Hepatocyte (in vitro differentiated cells): ENCODE measurements around the gene FER1L5. TPM values are rescaled to one million over a fixed set of nuclear protein-coding genes. Genes with fewer than 3 reads are reported as not detected.

ENCODE experiments used
- DNase-seq: peaks from one replicate; pipeline ENCODE4 v3.0.0-alpha.2; 2016; ENCODE audit warnings: low spot score
- H2AFZ ChIP-seq: fragments of 200-600 bp; sonication (generic); 2 replicates; pipeline ENCODE4 v1.6.0; 2016; ENCODE audit warnings: antibody characterized with exemption, mild to moderate bottlenecking
- H3K27ac ChIP-seq: fragments of 200-600 bp; sonication (generic); 2 replicates; pipeline ENCODE4 v1.5.1; 2016; ENCODE audit warnings: mild to moderate bottlenecking
- H3K27me3 ChIP-seq: fragments of 200-600 bp; sonication (generic); 2 replicates; pipeline ENCODE4 v1.6.1; 2016
- H3K36me3 ChIP-seq: fragments of 200-600 bp; sonication (generic); replicated peaks from 2 replicates; pipeline ENCODE4 v1.5.1; 2016; ENCODE audit warnings: low read depth; ENCODE audit not compliant: insufficient read depth
- H3K4me1 ChIP-seq: fragments of 200-600 bp; sonication (generic); 2 replicates; pipeline ENCODE4 v1.5.1; 2016; ENCODE audit warnings: mild to moderate bottlenecking, moderate library complexity; ENCODE audit not compliant: insufficient read depth
- H3K4me2 ChIP-seq: fragments of 200-600 bp; sonication (generic); 2 replicates; pipeline ENCODE4 v1.6.0; 2016
- H3K4me3 ChIP-seq: fragments of 200-600 bp; sonication (generic); 2 replicates; pipeline ENCODE4 v1.5.1; 2016; ENCODE audit warnings: mild to moderate bottlenecking
- H3K79me2 ChIP-seq: fragments of 200-600 bp; sonication (generic); 2 replicates; pipeline ENCODE4 v1.6.0; 2017; ENCODE audit warnings: mild to moderate bottlenecking
- H3K9me2 ChIP-seq: fragments of 200-600 bp; sonication (generic); replicated peaks from 2 replicates; pipeline ENCODE4 v1.6.0; 2017; ENCODE audit warnings: mild to moderate bottlenecking; ENCODE audit not compliant: insufficient read depth
- H3K9me3 ChIP-seq: fragments of 200-600 bp; sonication (generic); 2 replicates; pipeline ENCODE4 v1.5.1; 2016; ENCODE audit warnings: low read depth, mild to moderate bottlenecking
- H4K20me1 ChIP-seq: fragments of 200-600 bp; sonication (generic); 2 replicates; pipeline ENCODE4 v1.6.0; 2016; ENCODE audit warnings: mild to moderate bottlenecking; ENCODE audit not compliant: insufficient read depth, poor library complexity, severe bottlenecking
- CTCF ChIP-seq: fragments of 200-600 bp; sonication (generic); IDR thresholded peaks from 2 replicates; pipeline ENCODE4 v1.5.1; 2016; ENCODE audit warnings: antibody characterized with exemption, mild to moderate bottlenecking; ENCODE audit not compliant: poor library complexity
- EZH2 ChIP-seq: fragments of 200-600 bp; sonication (generic); IDR thresholded peaks from 2 replicates; pipeline ENCODE4 v1.6.1; 2016; ENCODE audit warnings: antibody characterized with exemption, mild to moderate bottlenecking, borderline replicate concordance
- EZH2phosphoT487 ChIP-seq: fragments of 200-600 bp; sonication (generic); IDR thresholded peaks from one replicate; pipeline ENCODE4 v1.6.1; 2018; ENCODE audit warnings: antibody characterized with exemption, mild to moderate bottlenecking, low read depth, moderate library complexity; ENCODE audit not compliant: unreplicated experiment, severe bottlenecking
- WGBS: methylation state at CpG from one replicate; pipeline ENCODE4 v1.1.6; 2016; ENCODE audit warnings: low lambda C conversion rate; ENCODE audit errors: missing lambda C conversion rate; 5-methylcytosine and 5-hydroxymethylcytosine counted together
- polyA plus RNA-seq: library from polyadenylated mRNA; unstranded; fragments of >200 nt; fragmentation: Nextera tagmentation; extraction: Ambion mirVana; gene quantifications from 2 replicates; pipeline ENCODE4 v1.2.1, GENCODE V29; 2016
- total RNA-seq: library from RNA; depleted of rRNA; stranded (reverse); fragments of >200 nt; gene quantifications from 2 replicates; pipeline ENCODE4 v1.2.3, GENCODE V29; 2014

The FER1L5 gene
- total and polyA plus RNA-seq, 2 experiments from 2014 or later, result 0.10 to 0.33 TPM

DNA sequence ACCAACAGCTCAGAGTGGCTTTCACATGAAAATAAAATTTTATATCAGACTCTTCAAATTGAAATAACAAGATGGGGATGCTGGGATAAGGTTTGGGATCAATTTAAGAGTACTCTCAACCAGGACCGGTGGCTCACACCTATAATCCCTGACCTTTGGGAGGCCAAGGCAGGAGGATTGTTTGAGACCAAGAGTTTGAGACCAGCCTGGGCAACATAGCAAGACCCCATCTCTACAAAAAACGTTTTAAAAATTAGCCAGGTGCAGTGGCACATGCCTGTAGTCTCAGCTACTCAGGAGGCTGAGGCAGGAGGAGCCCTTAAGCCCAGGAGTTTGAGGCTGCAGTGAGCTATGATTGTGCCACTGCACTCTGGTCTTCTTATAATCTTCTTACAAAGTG, 94.7 kb downstream of the FER1L5 start:
- Histone ChIP-seq H2AFZ (no peak overlapping the region), H3K27ac (no peak overlapping the region), H4K20me1 (no peaks in the 10 kb centered on the region), H3K9me3 (no peaks in the 10 kb centered on the region), H3K4me2 (no peak overlapping the region), H3K4me3 (no peak overlapping the region), H3K79me2 (peaks cover 36% of the 10 kb centered on the region), H3K4me1 (peaks cover 10% of the 10 kb centered on the region), H3K36me3 (no peaks in the 10 kb centered on the region), H3K27me3 (no peaks in the 10 kb centered on the region), H3K9me2 (no peaks in the 10 kb centered on the region)
- 75% methylated on average over 2 of the region's 2 CpGs for WGBS
- DNase-seq, result no peak
- no peak for TF ChIP-seq CTCF
- TF ChIP-seq EZH2, result no peak
- no peak for TF ChIP-seq EZH2phosphoT487

DNA sequence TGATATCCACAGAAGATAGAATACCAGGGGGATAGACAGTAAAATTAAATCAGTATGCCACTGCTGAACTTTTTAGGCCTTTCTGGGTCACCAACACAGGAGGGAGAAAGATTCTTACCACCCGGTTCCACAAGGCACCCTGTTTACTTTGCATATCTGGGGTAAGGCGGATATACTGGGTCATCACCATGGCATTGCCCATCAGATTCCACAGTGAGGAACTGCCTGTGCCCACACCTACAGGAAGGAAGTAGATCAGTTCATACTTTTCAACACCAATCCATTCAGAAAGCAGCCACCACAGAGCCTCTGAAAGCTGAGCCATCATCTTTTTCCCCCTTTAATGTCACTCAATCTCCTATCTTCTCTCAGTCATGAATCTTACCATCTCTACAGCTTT, 95.3 kb downstream of the FER1L5 start:
- Histone ChIP-seq H3K36me3 (no peaks in the 10 kb centered on the region), H3K4me1 (peaks cover 10% of the 10 kb centered on the region), H3K79me2 (peaks cover 36% of the 10 kb centered on the region), H2AFZ (no peak overlapping the region), H4K20me1 (no peaks in the 10 kb centered on the region), H3K4me2 (peak overlapping the region; percentile 77), H3K27ac (no peak overlapping the region), H3K9me3 (no peaks in the 10 kb centered on the region), H3K9me2 (no peaks in the 10 kb centered on the region), H3K27me3 (no peaks in the 10 kb centered on the region), H3K4me3 (no peak overlapping the region)
- no peak for DNase-seq
- TF ChIP-seq EZH2phosphoT487 (no peak), CTCF (no peak), EZH2 (no peak)
- WGBS, result 87% methylated on average over 2 of the region's 2 CpGs

DNA sequence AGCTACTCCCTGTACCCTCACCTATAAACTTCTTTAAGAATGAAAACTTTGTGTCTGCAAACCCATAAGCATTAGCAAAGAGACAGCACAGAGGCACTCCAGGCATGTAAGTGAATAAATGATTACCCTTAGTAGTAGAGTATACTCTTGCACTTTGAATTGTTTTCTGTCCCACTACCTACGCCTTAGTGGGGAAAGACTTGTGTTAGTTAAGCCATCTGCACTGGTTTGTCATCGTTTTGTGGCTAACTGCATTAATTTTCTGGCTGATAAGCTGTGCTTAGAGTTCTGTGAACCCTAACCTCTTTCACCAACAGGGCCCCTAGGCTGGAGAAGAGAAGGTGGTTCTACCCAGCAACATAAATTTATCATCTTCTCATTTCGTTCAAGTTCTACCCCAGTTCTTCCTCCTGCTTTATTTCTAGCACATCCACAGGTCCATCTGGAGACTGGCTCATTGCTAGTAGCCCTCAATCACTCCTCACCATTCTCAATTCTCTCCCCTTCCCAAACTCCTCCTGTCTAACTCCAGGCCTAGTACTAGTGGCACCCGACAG, 96.6 kb downstream of the FER1L5 start:
- no peaks in the 10 kb centered on the region for H4K20me1 ChIP-seq
- no peak for DNase-seq
- H3K27me3 ChIP-seq, result no peaks in the 10 kb centered on the region
- H3K36me3 ChIP-seq, result no peaks in the 10 kb centered on the region
- no peaks in the 10 kb centered on the region for H3K9me2 ChIP-seq
- H3K9me3 ChIP-seq, result no peaks in the 10 kb centered on the region
- H2AFZ ChIP-seq, result peak overlapping the region; percentile 61
- H3K27ac ChIP-seq, result peak overlapping the region; percentile 69
- no peak for TF ChIP-seq EZH2
- no peak for TF ChIP-seq EZH2phosphoT487
- no peak for TF ChIP-seq CTCF
- peak overlapping the region; percentile 77 for H3K4me2 ChIP-seq
- H3K79me2 ChIP-seq, result peaks cover 36% of the 10 kb centered on the region
- peaks cover 10% of the 10 kb centered on the region for H3K4me1 ChIP-seq
- H3K4me3 ChIP-seq, result peak overlapping the region; percentile 11
- WGBS, result 19% methylated on average over 4 of the region's 4 CpGs
